ENCODE results near the gene PLSCR5.

PLSCR5 gene

GRCh38 chr3:146605106-146605505 is at the start of gene PLSCR5:
TSS of gene PLSCR5 (minus strand) at chr3:146605346. CDS start at chr3:146605212, 134 bp downstream.
- H3K4me3 ChIP-seq (ENCODE audit: low read depth, low read length) = no peak within 1 kb of the TSS
- no peak within 1 kb of the TSS for H3K9ac ChIP-seq (ENCODE audit: low read depth, low read length)
- H3K27me3 ChIP-seq (ENCODE audit: control insufficient read depth, insufficient read depth, low read length) = no peaks in the 10 kb centered on the region
- H3K4me1 ChIP-seq (ENCODE audit: control insufficient read depth, insufficient read depth, low read length) = no peaks in the 10 kb centered on the region
- no peaks in the 10 kb centered on the region for H3K9me3 ChIP-seq (ENCODE audit: control insufficient read depth, insufficient read depth, low read length)
- no peaks in the 10 kb centered on the region for H3K36me3 ChIP-seq (ENCODE audit: control insufficient read depth, insufficient read depth, low read length)

- Histone ChIP-seq H3K4me1 (ENCODE audit: control insufficient read depth, insufficient read depth, low read length) (peaks cover 5% of the 10 kb centered on the region), H3K4me3 (ENCODE audit: low read depth, low read length) (no peak overlapping the region), H3K9ac (ENCODE audit: low read depth, low read length) (no peak overlapping the region), H3K27me3 (ENCODE audit: control insufficient read depth, insufficient read depth, low read length) (no peaks in the 10 kb centered on the region), H3K9me3 (ENCODE audit: control insufficient read depth, insufficient read depth, low read length) (no peaks in the 10 kb centered on the region), H3K36me3 (ENCODE audit: control insufficient read depth, insufficient read depth, low read length) (no peaks in the 10 kb centered on the region)
Measured at GRCh38 chr3:146653978-146654377, 48.8 kb upstream of the PLSCR5 start.

- Histone ChIP-seq H3K4me3 (ENCODE audit: low read depth, low read length) (no peak overlapping the region), H3K27me3 (ENCODE audit: control insufficient read depth, insufficient read depth, low read length) (no peaks in the 10 kb centered on the region), H3K4me1 (ENCODE audit: control insufficient read depth, insufficient read depth, low read length) (peaks cover 7% of the 10 kb centered on the region), H3K36me3 (ENCODE audit: control insufficient read depth, insufficient read depth, low read length) (no peaks in the 10 kb centered on the region), H3K9me3 (ENCODE audit: control insufficient read depth, insufficient read depth, low read length) (no peaks in the 10 kb centered on the region), H3K9ac (ENCODE audit: low read depth, low read length) (no peak overlapping the region)
Measured at GRCh38 chr3:146650691-146651442, 45.7 kb upstream of the PLSCR5 start.

GRCh38 chr3:146646261-146646660 is 41.1 kb upstream of the PLSCR5 start:
- no peak overlapping the region for H3K4me3 ChIP-seq (ENCODE audit: low read depth, low read length)
- peaks cover 6% of the 10 kb centered on the region for H3K4me1 ChIP-seq (ENCODE audit: control insufficient read depth, insufficient read depth, low read length)
- no peak overlapping the region for H3K9ac ChIP-seq (ENCODE audit: low read depth, low read length)
- H3K27me3 ChIP-seq (ENCODE audit: control insufficient read depth, insufficient read depth, low read length) = no peaks in the 10 kb centered on the region
- H3K36me3 ChIP-seq (ENCODE audit: control insufficient read depth, insufficient read depth, low read length) = no peaks in the 10 kb centered on the region
- no peaks in the 10 kb centered on the region for H3K9me3 ChIP-seq (ENCODE audit: control insufficient read depth, insufficient read depth, low read length)

GRCh38 chr3:146640955-146641867 is 36.1 kb upstream of the PLSCR5 start:
- no peak overlapping the region for H3K9ac ChIP-seq (ENCODE audit: low read depth, low read length)
- H3K4me3 ChIP-seq (ENCODE audit: low read depth, low read length) = no peak overlapping the region
- H3K4me1 ChIP-seq (ENCODE audit: control insufficient read depth, insufficient read depth, low read length) = peaks cover 3% of the 10 kb centered on the region
- H3K36me3 ChIP-seq (ENCODE audit: control insufficient read depth, insufficient read depth, low read length) = no peaks in the 10 kb centered on the region
- H3K9me3 ChIP-seq (ENCODE audit: control insufficient read depth, insufficient read depth, low read length) = no peaks in the 10 kb centered on the region
- H3K27me3 ChIP-seq (ENCODE audit: control insufficient read depth, insufficient read depth, low read length) = no peaks in the 10 kb centered on the region

- Histone ChIP-seq H3K27me3 (ENCODE audit: control insufficient read depth, insufficient read depth, low read length) (no peaks in the 10 kb centered on the region), H3K4me3 (ENCODE audit: low read depth, low read length) (no peak overlapping the region), H3K9me3 (ENCODE audit: control insufficient read depth, insufficient read depth, low read length) (no peaks in the 10 kb centered on the region), H3K36me3 (ENCODE audit: control insufficient read depth, insufficient read depth, low read length) (no peaks in the 10 kb centered on the region), H3K9ac (ENCODE audit: low read depth, low read length) (no peak overlapping the region), H3K4me1 (ENCODE audit: control insufficient read depth, insufficient read depth, low read length) (peaks cover 3% of the 10 kb centered on the region)
Measured at GRCh38 chr3:146640361-146640760, 35.2 kb upstream of the PLSCR5 start.

- Histone ChIP-seq H3K27me3 (ENCODE audit: control insufficient read depth, insufficient read depth, low read length) (no peaks in the 10 kb centered on the region), H3K36me3 (ENCODE audit: control insufficient read depth, insufficient read depth, low read length) (no peaks in the 10 kb centered on the region), H3K9ac (ENCODE audit: low read depth, low read length) (no peak overlapping the region), H3K4me3 (ENCODE audit: low read depth, low read length) (no peak overlapping the region), H3K9me3 (ENCODE audit: control insufficient read depth, insufficient read depth, low read length) (no peaks in the 10 kb centered on the region), H3K4me1 (ENCODE audit: control insufficient read depth, insufficient read depth, low read length) (peaks cover 3% of the 10 kb centered on the region)
Measured at GRCh38 chr3:146638718-146639117, 33.6 kb upstream of the PLSCR5 start.

- no peaks in the 10 kb centered on the region for H3K4me1 ChIP-seq (ENCODE audit: control insufficient read depth, insufficient read depth, low read length)
- no peaks in the 10 kb centered on the region for H3K9me3 ChIP-seq (ENCODE audit: control insufficient read depth, insufficient read depth, low read length)
- no peak overlapping the region for H3K4me3 ChIP-seq (ENCODE audit: low read depth, low read length)
- no peaks in the 10 kb centered on the region for H3K36me3 ChIP-seq (ENCODE audit: control insufficient read depth, insufficient read depth, low read length)
- H3K9ac ChIP-seq (ENCODE audit: low read depth, low read length) = no peak overlapping the region
- no peaks in the 10 kb centered on the region for H3K27me3 ChIP-seq (ENCODE audit: control insufficient read depth, insufficient read depth, low read length)
Measured at GRCh38 chr3:146637871-146638270, 32.7 kb upstream of the PLSCR5 start.

- no peaks in the 10 kb centered on the region for H3K4me1 ChIP-seq (ENCODE audit: control insufficient read depth, insufficient read depth, low read length)
- H3K36me3 ChIP-seq (ENCODE audit: control insufficient read depth, insufficient read depth, low read length) = no peaks in the 10 kb centered on the region
- no peak overlapping the region for H3K9ac ChIP-seq (ENCODE audit: low read depth, low read length)
- no peaks in the 10 kb centered on the region for H3K9me3 ChIP-seq (ENCODE audit: control insufficient read depth, insufficient read depth, low read length)
- no peak overlapping the region for H3K4me3 ChIP-seq (ENCODE audit: low read depth, low read length)
- no peaks in the 10 kb centered on the region for H3K27me3 ChIP-seq (ENCODE audit: control insufficient read depth, insufficient read depth, low read length)
Measured at GRCh38 chr3:146636881-146637280, 31.7 kb upstream of the PLSCR5 start.

GRCh38 chr3:146634346-146634745 is 29.2 kb upstream of the PLSCR5 start:
- Histone ChIP-seq H3K9me3 (ENCODE audit: control insufficient read depth, insufficient read depth, low read length) (no peaks in the 10 kb centered on the region), H3K4me3 (ENCODE audit: low read depth, low read length) (no peak overlapping the region), H3K9ac (ENCODE audit: low read depth, low read length) (no peak overlapping the region), H3K27me3 (ENCODE audit: control insufficient read depth, insufficient read depth, low read length) (no peaks in the 10 kb centered on the region), H3K36me3 (ENCODE audit: control insufficient read depth, insufficient read depth, low read length) (no peaks in the 10 kb centered on the region), H3K4me1 (ENCODE audit: control insufficient read depth, insufficient read depth, low read length) (no peaks in the 10 kb centered on the region)

- Histone ChIP-seq H3K4me3 (ENCODE audit: low read depth, low read length) (no peak overlapping the region), H3K9me3 (ENCODE audit: control insufficient read depth, insufficient read depth, low read length) (no peaks in the 10 kb centered on the region), H3K4me1 (ENCODE audit: control insufficient read depth, insufficient read depth, low read length) (peaks cover 3% of the 10 kb centered on the region), H3K36me3 (ENCODE audit: control insufficient read depth, insufficient read depth, low read length) (no peaks in the 10 kb centered on the region), H3K27me3 (ENCODE audit: control insufficient read depth, insufficient read depth, low read length) (no peaks in the 10 kb centered on the region), H3K9ac (ENCODE audit: low read depth, low read length) (no peak overlapping the region)
Measured at GRCh38 chr3:146628671-146629070, 23.5 kb upstream of the PLSCR5 start.
